DMS153 treated with DMSO at 0.1 percent for 48 hours (cell line): Measurements from ENCODE around the gene VCL.
"Not testable (repeated sequence)": the region's sequence is repeated elsewhere in the genome, so short reads cannot be mapped to it uniquely, and the experiment has no call there.

Experiments
- DNase-seq: peaks from one replicate; lab custom pipeline; 2025; ENCODE audit not compliant: unreplicated experiment; lab: John Stamatoyannopoulos, UW

VCL gene

DNA sequence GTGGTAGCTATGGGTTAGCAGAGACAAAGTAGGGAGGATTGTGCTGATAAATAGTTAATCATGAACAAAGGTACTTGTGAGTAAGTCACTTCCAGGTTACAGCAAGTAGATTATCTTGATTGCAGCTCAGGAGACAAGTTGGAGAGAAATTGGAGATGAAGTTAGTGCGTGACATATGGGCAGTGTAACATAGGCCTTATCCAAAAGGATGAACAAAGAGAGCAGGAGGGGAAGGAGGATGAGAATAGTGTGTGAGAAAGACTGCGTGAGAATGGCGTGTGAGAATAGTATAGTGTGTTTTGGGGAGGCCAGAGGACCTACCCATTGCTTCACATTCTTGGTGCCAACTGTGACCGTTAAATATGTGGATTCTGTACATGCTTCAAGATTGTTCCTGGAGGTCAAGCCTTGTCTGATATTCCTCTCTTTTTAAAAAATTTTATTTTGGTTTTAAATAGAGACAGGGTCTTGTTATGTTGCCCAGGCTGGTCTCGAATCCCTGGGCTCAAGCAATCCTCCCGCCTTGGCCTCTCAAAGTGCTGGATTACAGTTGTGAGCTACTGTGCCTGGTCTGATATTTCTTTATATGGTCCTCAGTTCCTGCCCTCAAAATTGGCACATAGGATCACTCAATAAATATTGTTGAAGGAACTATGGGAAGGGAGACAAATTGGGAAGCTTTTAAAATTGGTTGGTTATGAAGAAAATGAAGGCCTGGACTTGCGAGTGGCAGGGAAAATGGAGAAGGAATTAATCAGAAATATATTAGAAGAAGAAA, 3.2 kb downstream of the VCL start:
- DNase-seq: no peak

DNA sequence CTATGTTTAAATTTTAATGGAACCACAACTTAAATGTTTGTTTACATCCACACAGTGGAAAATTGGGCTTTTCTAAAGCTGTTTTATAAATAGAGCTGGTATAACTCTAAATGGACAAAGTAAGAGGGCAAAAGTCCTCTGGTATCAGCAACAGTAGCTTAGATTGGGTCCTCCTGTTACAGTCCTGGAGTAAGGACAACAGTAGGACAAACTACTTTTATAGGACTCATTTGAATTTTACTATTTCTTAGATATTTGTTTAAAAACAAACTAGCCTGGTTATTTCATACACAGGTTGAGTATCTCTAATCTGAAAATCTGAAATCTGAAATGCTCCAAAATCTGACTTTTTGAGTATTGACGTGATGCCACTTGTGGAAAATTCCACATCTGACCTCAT, 8.4 kb downstream of the VCL start:
- DNase-seq: no peak

DNA sequence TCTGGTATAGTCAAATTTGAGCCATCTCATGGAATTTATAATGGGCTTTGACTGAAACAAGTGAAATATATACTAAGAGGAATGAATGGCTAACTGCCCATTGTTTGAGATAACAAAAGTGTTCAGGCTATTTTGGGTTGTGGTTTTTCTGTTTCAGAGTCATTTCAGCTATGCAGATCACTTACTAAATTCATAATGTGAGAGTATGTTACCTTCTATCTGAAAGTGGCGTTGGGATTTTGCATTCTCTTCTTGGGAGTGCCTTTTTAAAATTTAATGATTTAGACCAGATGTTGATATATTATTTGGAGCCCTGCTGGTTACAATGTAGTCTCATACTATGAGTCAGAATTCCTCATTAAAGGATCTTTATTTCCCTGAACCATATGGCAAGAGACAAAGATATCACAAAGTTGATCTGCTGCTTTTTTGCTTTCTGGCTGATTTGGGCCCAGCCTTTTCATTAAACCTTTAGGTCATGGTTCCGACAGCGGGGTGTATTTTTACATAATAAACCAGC, 10.4 kb downstream of the VCL start:
- no peak for DNase-seq

DNA sequence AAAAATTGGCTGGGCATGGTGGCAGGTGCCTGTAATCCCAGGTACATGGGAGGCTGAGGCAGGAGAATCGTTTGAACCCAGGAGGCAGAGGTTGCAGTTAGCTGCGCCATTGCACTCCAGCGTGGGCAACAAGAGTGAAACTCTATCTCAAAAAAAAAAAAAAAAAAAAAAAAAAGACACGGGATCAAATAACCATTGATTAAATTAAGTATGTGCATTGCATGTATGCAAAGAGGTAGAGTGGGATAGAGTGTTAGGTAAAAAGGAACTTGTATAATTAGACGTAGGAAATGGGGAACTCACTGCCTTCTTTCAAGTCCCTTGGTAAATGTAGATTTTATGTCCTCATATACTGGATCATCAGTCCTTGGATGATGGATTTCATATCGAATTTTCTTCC, 13.1 kb downstream of the VCL start:
- DNase-seq: no peak

DNA sequence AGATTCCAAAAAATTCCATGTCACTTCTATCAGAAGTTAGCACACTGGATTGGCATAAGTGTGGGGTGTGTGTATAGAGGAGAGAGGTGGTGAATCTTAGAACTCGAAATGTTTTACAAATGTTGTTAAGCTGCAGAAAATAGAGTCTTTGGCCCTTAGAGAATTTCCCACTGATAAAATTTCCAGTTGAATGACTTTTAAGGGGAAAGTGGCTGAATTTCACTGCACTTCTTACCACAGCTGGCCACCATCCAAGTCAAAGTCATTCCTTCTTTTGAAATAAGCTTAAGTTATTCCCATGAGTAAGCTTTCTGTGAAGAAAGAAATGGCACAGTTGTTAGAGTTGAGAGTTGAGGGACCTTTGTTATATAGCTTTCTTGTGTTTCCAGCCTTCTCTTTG, 13.9 kb downstream of the VCL start:
- DNase-seq: no peak

DNA sequence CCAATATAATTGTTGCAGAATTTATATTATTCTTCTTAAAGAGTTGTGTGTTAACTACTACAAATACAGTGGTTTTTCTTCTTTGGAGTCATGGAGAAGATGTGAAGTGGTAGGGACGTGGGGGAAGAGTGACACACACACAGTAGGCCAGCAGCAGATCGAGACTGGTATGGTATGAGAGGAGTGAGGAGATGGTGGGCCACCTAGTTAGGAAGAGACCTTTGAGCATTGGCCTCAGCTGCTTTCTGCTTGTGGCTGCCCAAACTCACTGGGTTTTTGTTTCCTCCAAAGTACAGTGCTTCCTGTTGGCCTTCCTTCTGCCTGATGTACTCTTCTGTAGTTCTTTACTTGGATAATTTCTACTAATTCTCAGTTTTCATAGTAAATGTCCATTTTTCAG, 14.6 kb downstream of the VCL start:
- no peak for DNase-seq

DNA sequence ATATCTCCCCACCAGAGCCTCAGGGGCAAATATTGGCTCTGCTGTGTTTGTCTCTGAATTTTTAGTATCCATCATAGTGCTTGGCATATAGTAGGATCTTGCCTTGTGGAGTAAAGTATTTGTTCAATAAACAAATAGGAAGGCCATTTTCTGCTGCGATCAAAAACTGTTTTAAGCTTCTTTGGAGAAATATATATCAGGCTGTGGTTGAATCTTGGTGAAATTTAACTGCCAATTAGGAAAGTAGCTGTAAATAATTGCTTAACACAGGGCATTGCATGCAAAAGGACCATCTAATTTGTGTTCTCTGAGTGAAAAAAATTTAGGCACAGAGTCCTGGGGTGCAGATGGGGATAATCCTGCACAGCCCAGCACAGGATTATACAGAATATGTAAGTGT, 15.1 kb downstream of the VCL start:
- no peak for DNase-seq

DNA sequence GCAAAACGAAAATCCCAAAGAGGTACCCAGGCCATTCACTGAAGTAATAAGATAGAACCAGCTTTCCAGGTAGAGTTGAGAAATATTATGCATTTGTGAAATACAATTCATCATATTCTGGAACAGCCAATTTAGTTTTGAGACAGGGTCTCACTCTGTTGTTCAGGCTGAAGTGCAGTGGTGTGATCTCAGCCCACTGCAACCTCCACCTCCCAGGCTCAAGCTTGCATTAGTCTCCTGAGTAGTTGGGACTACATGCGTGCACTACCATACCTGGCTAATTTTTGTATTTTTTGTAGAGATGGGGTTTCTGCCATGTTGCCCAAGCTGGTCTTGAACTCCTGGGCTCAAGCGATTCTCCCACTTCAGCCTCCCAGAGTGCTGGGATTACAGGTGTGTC, 16.7 kb downstream of the VCL start:
- DNase-seq: not testable (repeated sequence)

DNA sequence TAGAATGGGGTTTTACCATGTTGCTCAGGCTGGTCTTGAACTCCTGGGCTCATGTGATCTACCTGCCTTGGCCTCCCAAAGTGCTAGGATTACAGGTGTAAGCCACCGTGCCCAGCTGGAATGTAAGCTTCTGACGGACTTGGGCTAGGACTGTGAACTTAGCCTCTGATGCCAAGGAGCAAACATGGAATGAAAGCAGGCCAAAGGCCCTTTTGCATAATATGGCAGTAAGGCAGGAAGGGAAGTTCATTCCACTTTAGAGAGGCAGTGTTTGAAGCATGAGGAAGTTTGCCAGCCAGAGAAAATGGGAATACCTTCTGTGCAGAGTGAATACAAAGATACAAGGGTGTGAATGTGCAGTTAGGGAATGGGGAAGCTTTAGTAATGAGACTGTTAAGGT, 20.3 kb downstream of the VCL start:
- DNase-seq: no peak

DNA sequence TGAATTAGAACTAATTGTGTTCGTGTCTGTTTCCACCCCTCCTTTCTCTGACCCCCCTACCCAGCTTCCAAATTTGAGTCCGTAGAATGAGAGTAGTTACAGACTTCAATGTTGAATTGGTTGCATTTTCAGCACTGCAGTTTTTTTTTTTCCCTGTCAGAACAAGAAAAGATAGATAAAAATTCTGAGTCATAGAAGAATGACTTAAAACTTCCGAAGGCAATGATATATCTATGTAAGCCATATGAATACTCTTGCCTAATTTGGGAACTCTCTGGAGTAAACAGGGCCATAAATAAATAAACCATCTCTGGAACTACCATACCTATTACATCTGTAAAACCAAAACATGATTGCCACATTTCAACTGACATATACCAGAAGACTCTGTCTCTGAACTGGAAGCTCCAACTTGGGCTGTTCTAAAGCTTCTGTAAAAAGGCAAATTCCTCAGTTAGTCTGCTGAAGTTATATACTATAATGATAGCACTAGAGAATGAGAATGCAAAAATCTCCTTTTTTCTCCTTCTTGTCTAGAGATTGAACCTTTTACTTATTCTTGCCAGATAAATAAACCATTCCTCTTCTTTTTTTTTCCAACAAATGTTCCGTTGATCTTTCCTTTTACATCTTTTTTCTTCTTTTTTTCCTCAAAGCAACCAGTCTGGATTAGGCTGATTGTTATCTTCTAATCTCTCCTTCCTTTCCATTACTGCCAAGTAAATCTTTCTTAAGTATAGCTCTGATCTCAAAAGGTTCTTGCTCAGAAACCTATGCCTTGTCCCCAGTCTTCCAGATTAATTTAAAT, 23.5 kb downstream of the VCL start:
- no peak for DNase-seq

DNA sequence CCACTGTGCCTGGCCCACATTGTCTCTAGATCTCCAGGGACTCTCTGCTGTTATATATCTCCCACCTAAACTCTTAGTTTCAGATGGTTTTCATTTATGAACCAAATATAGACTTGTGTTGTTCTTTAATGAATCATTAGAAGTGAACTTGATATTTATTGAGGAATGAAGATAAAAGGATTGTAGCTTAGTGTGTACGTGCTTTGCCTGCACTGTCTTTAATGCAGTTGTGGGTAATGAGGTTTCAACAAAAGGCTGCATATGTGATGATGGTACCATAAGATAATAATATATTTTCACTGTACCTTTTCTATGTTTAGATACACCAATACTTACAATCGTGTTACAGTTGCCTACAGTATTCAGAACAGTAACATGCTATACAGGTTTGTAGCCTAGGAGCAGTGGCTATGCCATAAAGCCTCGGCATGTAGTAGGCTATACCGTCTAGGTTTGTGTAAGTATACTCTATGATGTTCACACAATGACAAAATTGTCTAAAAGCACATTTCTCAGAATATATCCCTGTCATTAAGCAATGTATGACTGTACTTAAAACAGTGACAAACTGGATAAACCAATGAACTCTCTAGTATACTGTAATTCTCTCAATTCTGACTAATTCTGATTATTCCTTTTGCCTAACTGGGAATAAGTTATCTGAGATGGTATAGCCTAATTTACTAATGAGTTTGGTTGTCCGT, 25.2 kb downstream of the VCL start:
- DNase-seq: no peak

DNA sequence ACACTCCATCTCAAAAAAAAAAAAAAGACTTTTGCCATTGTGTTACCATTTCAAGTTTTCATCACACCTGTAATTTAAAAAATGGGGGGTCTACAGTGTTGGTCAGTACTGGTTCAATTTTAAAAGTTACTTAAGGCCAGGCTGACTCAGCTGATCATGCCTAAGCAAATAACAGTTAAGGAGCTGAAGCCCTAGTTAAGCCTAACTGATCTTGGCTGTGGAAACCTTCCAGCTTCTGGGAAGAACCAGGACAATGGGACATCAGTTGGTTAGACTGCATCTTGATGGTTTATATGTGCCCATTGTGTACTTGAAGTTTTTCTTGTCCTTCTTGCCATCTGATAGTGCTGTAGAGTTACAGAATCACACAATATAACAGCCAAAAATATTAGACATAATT, 26.7 kb downstream of the VCL start:
- DNase-seq: no peak

DNA sequence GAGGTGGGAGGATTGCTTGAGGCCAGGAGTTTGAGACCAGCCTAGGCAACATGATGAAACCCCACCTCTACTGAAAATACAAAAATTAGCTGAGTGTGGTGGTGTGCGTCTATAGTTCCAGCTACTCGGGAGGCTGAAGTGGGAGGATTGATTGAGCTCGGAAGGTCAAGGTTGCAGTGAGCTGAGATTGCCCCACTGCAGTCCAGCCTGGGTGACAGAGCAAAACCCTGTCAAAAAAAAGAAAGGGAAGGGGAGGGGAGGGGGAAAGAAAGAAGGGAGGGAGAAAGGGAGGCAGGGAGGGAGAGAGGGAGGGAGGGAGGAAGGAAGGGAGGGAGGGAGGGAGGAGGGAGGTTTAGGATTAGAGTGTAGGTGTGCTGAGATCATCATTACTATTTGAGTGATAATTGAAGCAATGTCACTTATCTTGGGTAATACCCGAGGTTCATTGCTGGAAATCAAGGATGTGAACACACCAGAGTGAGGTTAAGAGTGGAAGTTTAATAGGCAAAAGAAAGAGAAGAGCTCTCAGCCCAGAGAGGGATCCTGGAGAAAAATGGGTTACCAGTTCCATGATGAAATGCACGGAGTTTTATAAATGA, 27.6 kb downstream of the VCL start:
- no peak for DNase-seq

DNA sequence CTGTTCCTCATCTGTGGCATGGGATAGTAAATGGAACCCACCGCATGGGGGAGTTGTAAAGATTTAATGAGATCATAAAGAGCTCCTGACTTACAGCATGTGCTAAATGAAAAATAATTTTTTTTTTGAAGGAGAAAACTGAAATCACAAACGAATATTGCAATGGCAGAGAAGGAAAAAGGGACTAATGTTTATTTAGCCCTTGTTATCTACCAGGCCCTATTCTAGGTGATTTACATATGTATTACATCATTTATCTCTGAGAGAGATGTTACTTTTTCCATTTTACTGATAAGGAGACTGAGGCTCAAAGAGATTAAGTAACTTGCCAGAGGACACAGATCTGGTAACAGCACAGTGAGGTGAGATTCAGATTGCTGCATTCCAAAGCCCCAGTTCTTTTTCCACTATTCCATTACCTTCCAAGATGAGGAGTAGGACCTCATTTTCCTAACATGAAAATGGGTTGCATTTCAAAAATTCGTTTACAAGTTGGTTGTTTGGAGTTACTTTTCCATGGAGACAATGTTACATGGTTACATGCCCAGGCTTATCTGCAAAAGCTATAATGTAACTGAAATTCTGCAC, 28.6 kb downstream of the VCL start:
- no peak for DNase-seq

DNA sequence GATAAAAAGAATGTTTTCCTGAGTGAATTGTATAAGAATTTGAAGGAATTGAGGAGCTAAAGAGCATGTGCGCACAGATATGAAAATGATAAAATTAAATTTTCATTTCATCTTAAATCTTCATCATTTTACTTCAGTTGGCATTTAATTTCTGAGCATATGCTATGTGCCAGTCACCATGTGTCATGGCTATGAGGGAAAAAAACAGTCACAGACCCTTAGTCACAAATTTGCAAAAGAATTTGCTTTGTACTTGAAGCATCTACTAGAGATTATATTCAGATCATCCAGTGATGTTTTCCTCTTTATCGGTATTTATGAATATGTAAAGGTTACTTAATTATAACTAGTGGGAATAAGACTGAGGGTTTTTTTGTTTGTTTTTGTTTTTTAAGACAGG, 29.8 kb downstream of the VCL start:
- no peak for DNase-seq

DNA sequence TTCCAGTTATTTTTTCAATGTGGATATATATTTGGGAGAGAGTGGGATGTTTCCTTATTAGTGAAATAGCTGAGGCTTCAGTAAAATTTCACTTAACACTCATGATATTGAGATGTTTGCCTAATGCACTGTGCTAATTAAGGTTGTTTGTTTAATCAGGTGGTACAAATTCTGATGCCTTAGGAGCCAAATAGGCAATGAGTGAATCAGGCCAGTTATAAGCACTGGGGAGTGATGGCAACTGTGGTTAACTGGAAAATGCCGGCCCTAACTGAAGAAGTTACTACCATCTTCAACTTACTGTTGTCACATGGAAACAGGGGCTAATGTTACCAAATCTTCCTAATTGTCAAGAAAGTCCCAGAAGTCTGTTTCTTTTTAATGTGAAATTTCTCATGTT, 32.0 kb downstream of the VCL start:
- DNase-seq: no peak

DNA sequence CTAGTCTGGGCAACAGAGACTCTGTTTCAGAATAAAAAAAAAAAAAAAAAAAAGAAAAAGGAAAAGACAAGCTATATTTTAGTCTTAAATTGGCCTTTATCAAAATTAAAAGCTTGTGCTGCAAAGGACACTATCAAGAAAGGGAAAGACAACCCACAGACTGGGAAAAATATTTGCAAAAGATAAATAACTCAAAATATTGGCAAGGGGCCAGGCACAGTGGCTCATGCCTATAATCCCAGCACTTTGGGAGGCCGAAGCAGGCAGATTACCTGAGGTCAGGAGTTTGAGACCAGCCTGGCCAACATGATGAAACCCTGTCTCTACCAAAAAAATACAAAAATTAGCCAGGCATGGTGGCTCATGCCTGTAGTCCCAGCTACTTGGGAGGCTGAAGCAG, 34.3 kb downstream of the VCL start:
- DNase-seq: not testable (repeated sequence)

DNA sequence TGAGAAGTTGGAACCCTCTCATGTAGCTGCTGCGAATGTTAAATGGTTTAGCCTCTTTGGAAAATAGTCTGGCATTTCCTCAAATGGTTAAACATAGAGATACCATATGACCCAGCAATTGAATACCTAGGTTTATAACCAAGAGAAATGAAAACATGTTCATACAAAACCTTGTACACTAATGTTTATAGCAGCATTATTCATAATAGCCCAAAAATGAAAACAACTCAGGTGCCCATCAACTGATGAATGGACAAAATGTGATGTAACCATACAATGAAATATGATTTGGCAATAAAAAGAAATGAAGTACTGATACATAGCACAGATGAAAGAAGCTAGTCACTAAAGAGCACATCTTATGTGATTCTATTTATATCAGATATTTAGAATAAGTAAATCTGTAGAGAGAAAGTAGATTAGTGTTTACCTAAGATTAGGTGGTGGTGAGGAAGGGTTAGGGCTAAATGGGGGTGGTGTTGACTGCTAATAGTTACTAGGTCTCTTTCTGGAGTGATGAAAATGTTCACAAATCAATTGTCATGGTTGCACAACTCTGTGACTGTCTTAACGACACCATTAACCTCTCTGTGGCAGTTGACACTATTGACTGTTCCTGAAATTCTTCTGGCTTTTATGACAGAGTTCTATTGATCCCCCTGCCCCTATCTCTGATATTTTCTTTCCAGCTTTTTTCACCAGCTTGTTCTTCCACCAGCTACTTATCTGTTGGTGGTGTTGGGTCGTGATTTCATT, 35.2 kb downstream of the VCL start:
- DNase-seq: no peak

DNA sequence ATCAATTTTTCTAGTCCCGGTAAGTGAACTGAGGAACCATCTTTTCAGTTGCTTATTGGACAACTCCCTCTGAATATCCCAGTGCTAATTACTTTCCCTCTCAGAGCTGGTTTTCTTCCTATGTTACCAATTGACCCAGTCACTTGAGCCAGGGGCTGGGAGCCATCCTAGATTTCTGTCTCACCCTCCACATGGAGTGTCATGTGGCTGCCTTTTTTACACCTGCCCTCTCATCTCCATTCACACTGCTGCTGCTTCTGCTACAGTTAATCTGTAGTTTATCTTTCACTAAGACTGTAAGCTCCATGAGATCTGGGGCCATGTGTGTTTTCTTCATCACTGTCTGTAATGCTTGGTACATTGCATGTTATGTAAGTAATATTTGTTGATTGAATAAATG, 35.8 kb downstream of the VCL start:
- no peak for DNase-seq

DNA sequence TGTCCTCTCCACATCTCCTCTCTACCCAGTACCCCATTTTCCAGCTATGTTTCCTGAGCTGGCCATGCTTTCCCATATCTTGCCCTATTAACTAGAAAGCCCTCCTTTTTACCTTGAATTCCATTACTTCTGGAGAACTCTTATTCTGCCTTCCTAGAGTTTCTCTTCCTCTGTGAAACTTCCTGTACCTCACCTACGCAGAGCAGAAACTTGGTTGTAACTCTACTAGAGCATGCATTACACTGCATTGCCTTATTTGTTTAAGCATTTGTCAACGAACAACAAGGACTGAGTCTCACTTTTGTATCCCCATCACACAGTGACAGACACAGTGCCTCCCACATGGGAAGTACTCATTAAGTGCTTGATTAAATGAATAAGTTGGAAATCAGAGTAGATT, 36.4 kb downstream of the VCL start:
- no peak for DNase-seq
